Natural killer cell treated with Interleukin-12 subunit alpha and Interleukin-12 subunit beta and Interleukin-15 and Interleukin-18, amount 100 ng/mL, for 72 hours (primary cell): ENCODE measurements around the gene FXYD4. TPM values are rescaled to one million over a fixed set of nuclear protein-coding genes. Genes with fewer than 3 reads are reported as not detected.
"Not testable (repeated sequence)": the region's sequence is repeated elsewhere in the genome, so short reads cannot be mapped to it uniquely, and the experiment has no call there.

ENCODE experiments used
- ATAC-seq, 2 donors: fragments of 150-1000 bp; cut with Tn5 transposase in 1 of 2; sonication (Bioruptor Pico), chemical (Tn5 transposase) in 1 of 2; 2 replicates each; pipeline ENCODE4 v1.10.0; 2021
- DNase-seq: peaks from one replicate; pipeline ENCODE4 v3.0.0; 2022; ENCODE audit warnings: low spot score
- H3K27ac Mint-ChIP-seq, 2 donors: 1 replicate in 1 of 2; 2 replicates in 1 of 2; pipeline ENCODE4 v1.8.0; 2022; ENCODE audit warnings: mixed read lengths in 2 of 2, mild to moderate bottlenecking in 1 of 2, moderate library complexity in 1 of 2
- H3K27me3 Mint-ChIP-seq, 2 donors: 1 replicate in 1 of 2; 2 replicates in 1 of 2; pipeline ENCODE4 v1.8.0; 2022; ENCODE audit warnings: mixed read lengths in 2 of 2
- H3K36me3 Mint-ChIP-seq: one replicate; pipeline ENCODE4 v1.8.0; 2022; ENCODE audit warnings: mixed read lengths
- H3K4me1 Mint-ChIP-seq, 2 donors: 1 replicate in 1 of 2; 2 replicates in 1 of 2; pipeline ENCODE4 v1.8.0; 2022; ENCODE audit warnings: low read depth in 2 of 2, mixed read lengths in 2 of 2, mild to moderate bottlenecking in 1 of 2
- H3K4me3 Mint-ChIP-seq: one replicate; pipeline ENCODE4 v1.8.0; 2022; ENCODE audit warnings: mixed read lengths
- H3K9me3 Mint-ChIP-seq: 2 replicates; pipeline ENCODE4 v1.8.0; 2022; ENCODE audit warnings: mixed read lengths
- total RNA-seq, 2 donors: library from RNA; stranded (reverse); gene quantifications; one replicate each; pipeline ENCODE4 v1.2.3, GENCODE V29; 2022

FXYD4 gene
- total RNA-seq, 2 donors from 2014 or later: not detected

GRCh38 chr10:43411536-43411935 is 40.1 kb downstream of the FXYD4 start:
- H3K9me3 Mint-ChIP-seq: no peaks in the 10 kb centered on the region
- H3K27me3 Mint-ChIP-seq: no peaks in the 10 kb centered on the region
- ATAC-seq (no peak), DNase-seq (no peak)
- no peak overlapping the region for H3K4me3 Mint-ChIP-seq
- peak overlapping the region in 1 of 2 donors; percentile 92 for H3K27ac Mint-ChIP-seq
- no peaks in the 10 kb centered on the region for H3K36me3 Mint-ChIP-seq
- H3K4me1 Mint-ChIP-seq: peaks cover 10 to 13% of the 10 kb centered on the region in 2 donors

- ATAC-seq: no peak
- no peaks in the 10 kb centered on the region for H3K36me3 Mint-ChIP-seq
- no peak for DNase-seq
- no peak overlapping the region for H3K4me3 Mint-ChIP-seq
- peaks cover 21 to 27% of the 10 kb centered on the region in 2 donors for H3K4me1 Mint-ChIP-seq
- no peak overlapping the region for H3K27ac Mint-ChIP-seq
- H3K9me3 Mint-ChIP-seq: no peaks in the 10 kb centered on the region
- no peaks in the 10 kb centered on the region for H3K27me3 Mint-ChIP-seq
These were observed 44.1 kb downstream of the FXYD4 start for GRCh38 chr10:43415544-43415943.

GRCh38 chr10:43417950-43418768 is 46.7 kb downstream of the FXYD4 start:
- H3K27me3 Mint-ChIP-seq: no peaks in the 10 kb centered on the region
- peak; percentile 73 to 77 for ATAC-seq
- DNase-seq: peak; percentile 86
- H3K4me1 Mint-ChIP-seq: peaks cover 29 to 38% of the 10 kb centered on the region in 2 donors
- H3K36me3 Mint-ChIP-seq: no peaks in the 10 kb centered on the region
- no peaks in the 10 kb centered on the region for H3K9me3 Mint-ChIP-seq
- peak overlapping the region; percentile 99 to 100 for H3K27ac Mint-ChIP-seq
- H3K4me3 Mint-ChIP-seq: peak overlapping the region; percentile 64

GRCh38 chr10:43419997-43420368 is 48.5 kb downstream of the FXYD4 start:
- H3K27ac Mint-ChIP-seq: peak overlapping the region; percentile 99 to 100
- H3K9me3 Mint-ChIP-seq: no peaks in the 10 kb centered on the region
- peak overlapping the region; percentile 94 for H3K4me3 Mint-ChIP-seq
- no peak for ATAC-seq
- peaks cover 29 to 38% of the 10 kb centered on the region in 2 donors for H3K4me1 Mint-ChIP-seq
- no peak for DNase-seq
- H3K27me3 Mint-ChIP-seq: no peaks in the 10 kb centered on the region
- H3K36me3 Mint-ChIP-seq: no peaks in the 10 kb centered on the region

GRCh38 chr10:43420369-43421200 is 49.1 kb downstream of the FXYD4 start:
- Mint-ChIP-seq H3K27me3 (no peaks in the 10 kb centered on the region), H3K4me1 (peaks cover 29 to 38% of the 10 kb centered on the region in 2 donors), H3K4me3 (peak overlapping the region; percentile 94), H3K9me3 (no peaks in the 10 kb centered on the region), H3K27ac (peak overlapping the region; percentile 99 to 100), H3K36me3 (no peaks in the 10 kb centered on the region)
- DNase-seq (peak; percentile 93), ATAC-seq (peak; percentile 92 to 94)

GRCh38 chr10:43421201-43421507 is 49.7 kb downstream of the FXYD4 start:
- no peaks in the 10 kb centered on the region for H3K36me3 Mint-ChIP-seq
- H3K27ac Mint-ChIP-seq: peak overlapping the region; percentile 99 to 100

GRCh38 chr10:43421519-43421918 is 50.1 kb downstream of the FXYD4 start:
- H3K9me3 Mint-ChIP-seq: no peaks in the 10 kb centered on the region
- peak overlapping the region; percentile 99 to 100 for H3K27ac Mint-ChIP-seq
- no peaks in the 10 kb centered on the region for H3K27me3 Mint-ChIP-seq
- DNase-seq: no peak
- no peaks in the 10 kb centered on the region for H3K36me3 Mint-ChIP-seq
- peak overlapping the region; percentile 94 for H3K4me3 Mint-ChIP-seq
- no peak for ATAC-seq
- H3K4me1 Mint-ChIP-seq: peaks cover 29 to 38% of the 10 kb centered on the region in 2 donors

More at GRCh38 chr10:43421201-43421507, 49.7 kb downstream of the FXYD4 start:
- peaks cover 29 to 38% of the 10 kb centered on the region in 2 donors for H3K4me1 Mint-ChIP-seq
- peak overlapping the region; percentile 94 for H3K4me3 Mint-ChIP-seq
- no peaks in the 10 kb centered on the region for H3K9me3 Mint-ChIP-seq
- no peaks in the 10 kb centered on the region for H3K27me3 Mint-ChIP-seq
- DNase-seq (no peak), ATAC-seq (no peak)

GRCh38 chr10:43421944-43422343 is 50.5 kb downstream of the FXYD4 start:
- Mint-ChIP-seq H3K4me3 (peak overlapping the region; percentile 94), H3K27ac (peak overlapping the region; percentile 99 to 100), H3K4me1 (peaks cover 29 to 38% of the 10 kb centered on the region in 2 donors)
- not testable (repeated sequence) for H3K36me3 Mint-ChIP-seq, ATAC-seq, DNase-seq, H3K27me3 Mint-ChIP-seq, H3K9me3 Mint-ChIP-seq

- Mint-ChIP-seq H3K9me3 (no peaks in the 10 kb centered on the region), H3K27me3 (no peaks in the 10 kb centered on the region), H3K4me3 (no peak overlapping the region), H3K36me3 (no peaks in the 10 kb centered on the region), H3K27ac (no peak overlapping the region), H3K4me1 (peaks cover 19 to 22% of the 10 kb centered on the region in 2 donors)
- ATAC-seq (no peak), DNase-seq (no peak)
These were observed 53.0 kb downstream of the FXYD4 start for GRCh38 chr10:43424416-43424815.

Other genes with a start within 250 kb of the FXYD4 start
- 10 to 100 TPM; 31.4 to 41.3 TPM for gene CSGALNACT2, start 233.2 kb upstream of the FXYD4 start, total RNA-seq
- 1 to 10 TPM in 1 of 2 donors, under 1 TPM in 1; 0.69 to 1.1 TPM for gene RASGEF1A, start 104.6 kb upstream of the FXYD4 start, total RNA-seq
- 100 to 1,000 TPM; 340 to 514 TPM for gene HNRNPF, start 37.5 kb downstream of the FXYD4 start, total RNA-seq
- 1 to 10 TPM; 3.5 to 5.7 TPM for gene ZNF487, start 65.5 kb downstream of the FXYD4 start, total RNA-seq
- gene ZNF239, start 203.0 kb downstream of the FXYD4 start, total RNA-seq: not detected
- gene ZNF485, start 234.8 kb downstream of the FXYD4 start, total RNA-seq: 1 to 10 TPM; 2.0 to 4.0 TPM